Thyroid gland (tissue), 4 donors: ENCODE measurements around the gene RPS14.

ENCODE experiments used
- CTCF ChIP-seq, 6 experiments: fragments of 200-600 bp in 3 of 6; fragments of 450-650 bp in 3 of 6; sonication (generic) in 3 of 6; IDR thresholded peaks; one replicate each; pipeline ENCODE4 v1.5.1; 2016 to 2019; ENCODE audit warnings: antibody characterized with exemption in 6 of 6, mild to moderate bottlenecking in 2 of 6, inconsistent platforms in 1 of 6, moderate library complexity in 1 of 6
- POLR2A ChIP-seq, 2 donors: fragments of 450-650 bp; IDR thresholded peaks; one replicate each; pipeline ENCODE4 v1.6.1; 2017; ENCODE audit warnings: antibody characterized with exemption in 2 of 2, mild to moderate bottlenecking in 2 of 2, moderate library complexity in 1 of 2

DNA sequence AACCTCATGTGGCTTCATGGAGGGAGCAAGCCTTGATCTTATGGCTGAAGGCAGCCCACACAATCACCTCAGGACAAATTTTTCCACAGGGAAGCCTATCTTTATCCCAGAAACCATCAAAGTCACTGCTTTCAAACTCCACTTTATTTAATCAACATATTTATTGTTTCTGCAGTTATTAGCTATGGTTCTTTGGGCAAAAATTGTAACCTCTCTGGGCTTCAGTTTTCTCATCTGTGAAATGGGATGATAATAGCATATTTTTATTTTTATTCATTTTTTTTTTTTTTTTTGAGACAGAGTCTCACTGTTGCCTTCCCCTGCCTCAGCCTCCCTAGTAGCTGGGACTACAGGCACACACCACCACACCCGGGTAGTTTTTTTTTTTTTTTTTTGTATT, 2.1 kb upstream of the RPS14 start:
- TF ChIP-seq CTCF (IDR thresholded peaks at IDR 0.05) (no peak), POLR2A (IDR thresholded peaks at IDR 0.05) (no peak)
